ENCODE measurements around the gene PSMB3. TPM values are rescaled to one million over a fixed set of nuclear protein-coding genes. Genes with fewer than 3 reads are reported as not detected.

The PSMB3 gene
- total and polyA plus RNA-seq, 9 of the 15 experiments (the other 6 are each of a cell fraction or from before 2014, with no cell fraction given), result 460 to 2,775 (median 574) TPM

DNA sequence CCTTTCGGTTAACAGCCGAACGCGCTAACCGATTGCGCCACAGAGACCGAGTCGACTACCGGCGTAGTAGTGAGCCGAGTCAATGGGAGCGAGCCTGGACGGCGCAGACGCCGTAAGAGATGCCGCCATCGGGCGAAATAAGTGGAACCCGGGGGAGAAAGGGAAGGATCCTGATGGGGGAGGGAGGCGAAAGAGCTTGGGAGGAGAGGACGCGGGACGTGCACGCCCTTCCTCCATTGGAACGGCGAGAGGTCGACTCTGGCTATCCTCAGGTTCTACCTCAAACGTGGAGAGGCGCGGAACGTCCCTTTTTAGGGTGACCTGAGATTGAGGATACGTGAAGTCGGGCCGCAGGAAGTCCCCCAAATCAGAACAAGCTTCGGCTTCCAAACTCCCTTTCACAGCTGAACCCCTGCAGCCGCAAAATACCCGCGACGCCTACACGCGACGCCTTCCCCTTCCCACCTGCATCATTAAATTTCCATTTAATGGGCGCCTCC is 683 bp upstream of the PSMB3 start (continued):
- TF ChIP-seq, protein P1, sequence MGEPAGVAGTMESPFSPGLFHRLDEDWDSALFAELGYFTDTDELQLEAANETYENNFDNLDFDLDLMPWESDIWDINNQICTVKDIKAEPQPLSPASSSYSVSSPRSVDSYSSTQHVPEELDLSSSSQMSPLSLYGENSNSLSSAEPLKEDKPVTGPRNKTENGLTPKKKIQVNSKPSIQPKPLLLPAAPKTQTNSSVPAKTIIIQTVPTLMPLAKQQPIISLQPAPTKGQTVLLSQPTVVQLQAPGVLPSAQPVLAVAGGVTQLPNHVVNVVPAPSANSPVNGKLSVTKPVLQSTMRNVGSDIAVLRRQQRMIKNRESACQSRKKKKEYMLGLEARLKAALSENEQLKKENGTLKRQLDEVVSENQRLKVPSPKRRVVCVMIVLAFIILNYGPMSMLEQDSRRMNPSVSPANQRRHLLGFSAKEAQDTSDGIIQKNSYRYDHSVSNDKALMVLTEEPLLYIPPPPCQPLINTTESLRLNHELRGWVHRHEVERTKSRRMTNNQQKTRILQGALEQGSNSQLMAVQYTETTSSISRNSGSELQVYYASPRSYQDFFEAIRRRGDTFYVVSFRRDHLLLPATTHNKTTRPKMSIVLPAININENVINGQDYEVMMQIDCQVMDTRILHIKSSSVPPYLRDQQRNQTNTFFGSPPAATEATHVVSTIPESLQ (CRISPR knock-in tag; IDR thresholded peaks at IDR 0.05), result 0 out of 2 replicates have a peak, but pooled peaks have one; percentile 49
- TF ChIP-seq ZNF311 (CRISPR knock-in tag; IDR thresholded peaks at IDR 0.05), result no peak
- TF ChIP-seq, protein P2, sequence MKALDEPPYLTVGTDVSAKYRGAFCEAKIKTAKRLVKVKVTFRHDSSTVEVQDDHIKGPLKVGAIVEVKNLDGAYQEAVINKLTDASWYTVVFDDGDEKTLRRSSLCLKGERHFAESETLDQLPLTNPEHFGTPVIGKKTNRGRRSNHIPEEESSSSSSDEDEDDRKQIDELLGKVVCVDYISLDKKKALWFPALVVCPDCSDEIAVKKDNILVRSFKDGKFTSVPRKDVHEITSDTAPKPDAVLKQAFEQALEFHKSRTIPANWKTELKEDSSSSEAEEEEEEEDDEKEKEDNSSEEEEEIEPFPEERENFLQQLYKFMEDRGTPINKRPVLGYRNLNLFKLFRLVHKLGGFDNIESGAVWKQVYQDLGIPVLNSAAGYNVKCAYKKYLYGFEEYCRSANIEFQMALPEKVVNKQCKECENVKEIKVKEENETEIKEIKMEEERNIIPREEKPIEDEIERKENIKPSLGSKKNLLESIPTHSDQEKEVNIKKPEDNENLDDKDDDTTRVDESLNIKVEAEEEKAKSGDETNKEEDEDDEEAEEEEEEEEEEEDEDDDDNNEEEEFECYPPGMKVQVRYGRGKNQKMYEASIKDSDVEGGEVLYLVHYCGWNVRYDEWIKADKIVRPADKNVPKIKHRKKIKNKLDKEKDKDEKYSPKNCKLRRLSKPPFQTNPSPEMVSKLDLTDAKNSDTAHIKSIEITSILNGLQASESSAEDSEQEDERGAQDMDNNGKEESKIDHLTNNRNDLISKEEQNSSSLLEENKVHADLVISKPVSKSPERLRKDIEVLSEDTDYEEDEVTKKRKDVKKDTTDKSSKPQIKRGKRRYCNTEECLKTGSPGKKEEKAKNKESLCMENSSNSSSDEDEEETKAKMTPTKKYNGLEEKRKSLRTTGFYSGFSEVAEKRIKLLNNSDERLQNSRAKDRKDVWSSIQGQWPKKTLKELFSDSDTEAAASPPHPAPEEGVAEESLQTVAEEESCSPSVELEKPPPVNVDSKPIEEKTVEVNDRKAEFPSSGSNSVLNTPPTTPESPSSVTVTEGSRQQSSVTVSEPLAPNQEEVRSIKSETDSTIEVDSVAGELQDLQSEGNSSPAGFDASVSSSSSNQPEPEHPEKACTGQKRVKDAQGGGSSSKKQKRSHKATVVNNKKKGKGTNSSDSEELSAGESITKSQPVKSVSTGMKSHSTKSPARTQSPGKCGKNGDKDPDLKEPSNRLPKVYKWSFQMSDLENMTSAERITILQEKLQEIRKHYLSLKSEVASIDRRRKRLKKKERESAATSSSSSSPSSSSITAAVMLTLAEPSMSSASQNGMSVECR (CRISPR knock-in tag; IDR thresholded peaks at IDR 0.05), result 0 out of 2 replicates have a peak, but pooled peaks have one; percentile 14
- TF ChIP-seq FOXK2 (conservative IDR thresholded peaks at IDR 0.05 in 1 of 2, IDR thresholded peaks at IDR 0.05 in 1 of 2; ENCODE audit: low read depth in 2 of 2), result peak in 1 of 2 experiments; percentile 21; a peak in 1 of 4 replicates
- peak; percentile 25; the same call in 1 of the 2 replicates for TF ChIP-seq BCOR (IDR thresholded peaks at IDR 0.05)
- peak; percentile 85 for TF ChIP-seq NFIC (IDR thresholded peaks at IDR 0.05)
- TF ChIP-seq NFE2L1 (tag; IDR thresholded peaks at IDR 0.05; ENCODE audit: borderline replicate concordance, low read depth), result no peak
- TF ChIP-seq GATA2 (CRISPR knock-in tag; IDR thresholded peaks at IDR 0.05), result no peak
- TF ChIP-seq, protein P3, sequence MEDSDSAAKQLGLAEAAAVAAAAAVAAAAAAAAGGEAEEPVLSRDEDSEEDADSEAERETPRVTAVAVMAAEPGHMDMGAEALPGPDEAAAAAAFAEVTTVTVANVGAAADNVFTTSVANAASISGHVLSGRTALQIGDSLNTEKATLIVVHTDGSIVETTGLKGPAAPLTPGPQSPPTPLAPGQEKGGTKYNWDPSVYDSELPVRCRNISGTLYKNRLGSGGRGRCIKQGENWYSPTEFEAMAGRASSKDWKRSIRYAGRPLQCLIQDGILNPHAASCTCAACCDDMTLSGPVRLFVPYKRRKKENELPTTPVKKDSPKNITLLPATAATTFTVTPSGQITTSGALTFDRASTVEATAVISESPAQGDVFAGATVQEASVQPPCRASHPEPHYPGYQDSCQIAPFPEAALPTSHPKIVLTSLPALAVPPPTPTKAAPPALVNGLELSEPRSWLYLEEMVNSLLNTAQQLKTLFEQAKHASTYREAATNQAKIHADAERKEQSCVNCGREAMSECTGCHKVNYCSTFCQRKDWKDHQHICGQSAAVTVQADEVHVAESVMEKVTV (CRISPR knock-in tag; IDR thresholded peaks at IDR 0.05), result no peak
- TF ChIP-seq ARNT (IDR thresholded peaks at IDR 0.05), result peak in 1 of 2 experiments; percentile 88; a peak in 2 of 4 replicates
- TF ChIP-seq, protein P4, sequence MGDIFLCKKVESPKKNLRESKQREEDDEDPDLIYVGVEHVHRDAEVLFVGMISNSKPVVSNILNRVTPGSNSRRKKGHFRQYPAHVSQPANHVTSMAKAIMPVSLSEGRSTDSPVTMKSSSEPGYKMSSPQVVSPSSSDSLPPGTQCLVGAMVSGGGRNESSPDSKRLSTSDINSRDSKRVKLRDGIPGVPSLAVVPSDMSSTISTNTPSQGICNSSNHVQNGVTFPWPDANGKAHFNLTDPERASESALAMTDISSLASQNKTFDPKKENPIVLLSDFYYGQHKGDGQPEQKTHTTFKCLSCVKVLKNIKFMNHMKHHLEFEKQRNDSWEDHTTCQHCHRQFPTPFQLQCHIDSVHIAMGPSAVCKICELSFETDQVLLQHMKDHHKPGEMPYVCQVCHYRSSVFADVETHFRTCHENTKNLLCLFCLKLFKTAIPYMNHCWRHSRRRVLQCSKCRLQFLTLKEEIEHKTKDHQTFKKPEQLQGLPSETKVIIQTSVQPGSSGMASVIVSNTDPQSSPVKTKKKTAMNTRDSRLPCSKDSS (IDR thresholded peaks at IDR 0.05; ENCODE audit: low read depth, partially characterized antibody), result peak; percentile 21
- TF ChIP-seq, protein P5, sequence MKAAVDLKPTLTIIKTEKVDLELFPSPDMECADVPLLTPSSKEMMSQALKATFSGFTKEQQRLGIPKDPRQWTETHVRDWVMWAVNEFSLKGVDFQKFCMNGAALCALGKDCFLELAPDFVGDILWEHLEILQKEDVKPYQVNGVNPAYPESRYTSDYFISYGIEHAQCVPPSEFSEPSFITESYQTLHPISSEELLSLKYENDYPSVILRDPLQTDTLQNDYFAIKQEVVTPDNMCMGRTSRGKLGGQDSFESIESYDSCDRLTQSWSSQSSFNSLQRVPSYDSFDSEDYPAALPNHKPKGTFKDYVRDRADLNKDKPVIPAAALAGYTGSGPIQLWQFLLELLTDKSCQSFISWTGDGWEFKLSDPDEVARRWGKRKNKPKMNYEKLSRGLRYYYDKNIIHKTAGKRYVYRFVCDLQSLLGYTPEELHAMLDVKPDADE (conservative IDR thresholded peaks at IDR 0.05; ENCODE audit: control insufficient read depth, low read depth, low read length), result peak; percentile 95
- peak; percentile 91 for TF ChIP-seq POLR3A (IDR thresholded peaks at IDR 0.05; ENCODE audit: borderline replicate concordance, extremely low read depth, insufficient read depth, insufficient read length)
- peak; percentile 58 for TF ChIP-seq KDM5B (IDR thresholded peaks at IDR 0.05; ENCODE audit: insufficient replicate concordance, low read depth, low read length)
- TF ChIP-seq SRF (CRISPR knock-in tag; IDR thresholded peaks at IDR 0.05), result 0 out of 4 replicates have a peak, but pooled peaks of 1 of the 2 experiments have one; percentile 25
- TF ChIP-seq CXXC5 (CRISPR knock-in tag; IDR thresholded peaks at IDR 0.05), result peak; percentile 88

All from K562 (cell line).